Stomach (tissue), 9 donors: ENCODE results near the gene KCNJ13. TPM values are rescaled to one million over a fixed set of nuclear protein-coding genes. Genes with fewer than 3 reads are reported as not detected.
"Not testable (repeated sequence)": the region's sequence is repeated elsewhere in the genome, so short reads cannot be mapped to it uniquely, and the experiment has no call there.

Experiments
- DNase-seq, 2 donors: peaks; one replicate each; pipeline versions ENCODE4 v3.0.0 to v3.0.0-alpha.2; 2013 to 2019
- H3K27ac ChIP-seq, 5 donors: fragments of 200-600 bp in 4 of 5; sonication (generic) in 4 of 5; one replicate each; pipeline ENCODE4 v1.5.1; 2013 to 2019; ENCODE audit warnings: mild to moderate bottlenecking in 1 of 5, moderate library complexity in 1 of 5
- H3K27me3 ChIP-seq, 3 donors: fragments of 200-600 bp; sonication (generic); one replicate each; pipeline ENCODE4 v1.5.1; 2017 to 2019; ENCODE audit warnings: mixed run types in 1 of 3
- H3K36me3 ChIP-seq, 4 donors: fragments of 200-600 bp; sonication (generic); 1 replicate in 3 of 4; 2 replicates in 1 of 4; pipeline ENCODE4 v1.5.1; 2016 to 2019
- H3K4me1 ChIP-seq, 4 donors: fragments of 200-600 bp; sonication (generic); one replicate each; pipeline ENCODE4 v1.5.1; 2016 to 2019
- H3K4me3 ChIP-seq, 4 donors: fragments of 200-600 bp; sonication (generic) in 3 of 4; one replicate each; pipeline ENCODE4 v1.5.1; 2016 to 2019; ENCODE audit warnings: mild to moderate bottlenecking in 1 of 4
- H3K9me3 ChIP-seq, 4 donors: fragments of 200-600 bp; sonication (generic); one replicate each; pipeline ENCODE4 v1.5.1; 2016 to 2019
- CTCF ChIP-seq, 7 experiments: fragments of 450-650 bp in 4 of 7; fragments of 200-600 bp in 3 of 7; sonication (generic) in 3 of 7; IDR thresholded peaks; one replicate each; pipeline ENCODE4 v1.5.1; 2016 to 2019; ENCODE audit warnings: antibody characterized with exemption in 7 of 7, control low read depth in 2 of 7, mild to moderate bottlenecking in 1 of 7
- EP300 ChIP-seq: sonication (generic); formaldehyde crosslinking; IDR thresholded peaks from one replicate; pipeline ENCODE4 v1.6.1; 2017; ENCODE audit warnings: antibody characterized with exemption
- POLR2A ChIP-seq, 4 donors: fragments of 450-650 bp; IDR thresholded peaks; one replicate each; pipeline ENCODE4 v1.6.1; 2016; ENCODE audit warnings: antibody characterized with exemption in 4 of 4, control low read depth in 2 of 4, mild to moderate bottlenecking in 1 of 4, moderate library complexity in 1 of 4
- POLR2AphosphoS5 ChIP-seq, 3 donors: sonication (generic); formaldehyde crosslinking; IDR thresholded peaks; one replicate each; pipeline ENCODE4 v1.6.1; 2016; ENCODE audit warnings: antibody characterized with exemption in 3 of 3
- WGBS, 5 donors: extraction: QIAGEN DNeasy Blood & Tissue Kit in 3 of 5; methylation state at CpG; one replicate each; pipeline versions ENCODE4 v1.1.5 to v1.1.7; 2013 to 2018; 5-methylcytosine and 5-hydroxymethylcytosine counted together
- intact Hi-C: fragments of 100-400 bp; cut with DNase I; formaldehyde crosslinking; loops from one replicate; pipeline ENCODE4 v1.15.1; 2023; ENCODE audit warnings: low total_unique reads
- polyA plus RNA-seq, 3 donors: library from polyadenylated mRNA; stranded (reverse); fragments of 200-250 nt; gene quantifications; one replicate each; pipeline ENCODE4 v1.2.3, GENCODE V29; 2013
- small RNA-seq, 4 donors: library from RNA; depleted of rRNA; stranded (forward); fragments of <200 nt; gene quantifications; one replicate each; pipeline ENCODE3, GENCODE V24; 2016
- total RNA-seq, 5 donors: library from RNA; depleted of rRNA; stranded (reverse); fragments of >200 nt; gene quantifications; one replicate each; pipeline versions ENCODE4 v1.1.0 to v1.2.3, GENCODE V29; 2014 to 2016
- donor health status: healthy with polysubstance abuse.
- donor health status: Bipolar disorder and iron deficiency.
- donor health status: healthy.

KCNJ13 gene
- total and polyA plus RNA-seq, 8 donors, result 0.18 to 2.9 (median 0.86) TPM; not detected in 2

- intact Hi-C loops, result no loop called here
- Histone ChIP-seq H3K9me3 (no peaks in the 10 kb centered on the region), H3K4me1 (peaks cover 0 to 27% (median 17%) of the 10 kb centered on the region in 4 donors), H3K27me3 (no peaks in the 10 kb centered on the region), H3K36me3 (peaks cover 3 to 52% (median 47%) of the 10 kb centered on the region in 4 donors), H3K27ac (peak overlapping the region in 1 of 5 donors; percentile 11), H3K4me3 (no peak overlapping the region)
- 72 to 89% (median 78%) methylated on average over 2 of the region's 2 CpGs for WGBS, 5 donors
- no peak for DNase-seq
- TF ChIP-seq POLR2AphosphoS5 (IDR thresholded peaks at IDR 0.05), result no peak
- no peak for TF ChIP-seq POLR2A (IDR thresholded peaks at IDR 0.05)
- TF ChIP-seq EP300, result no peak
- no peak for TF ChIP-seq CTCF (IDR thresholded peaks at IDR 0.05)
Measured at GRCh38 chr2:232721882-232722281, 54.5 kb downstream of the KCNJ13 start.

GRCh38 chr2:232721261-232721660 is 55.1 kb downstream of the KCNJ13 start:
- intact Hi-C loops, result no loop called here
- WGBS, 5 donors, result 61 to 93% (median 79%) methylated on average over 2 of the region's 2 CpGs
- Histone ChIP-seq H3K9me3 (no peaks in the 10 kb centered on the region), H3K36me3 (peaks cover 3 to 50% (median 44%) of the 10 kb centered on the region in 4 donors), H3K4me1 (peaks cover 0 to 31% (median 17%) of the 10 kb centered on the region in 4 donors), H3K4me3 (no peak overlapping the region), H3K27ac (peak overlapping the region in 1 of 5 donors; percentile 11), H3K27me3 (no peaks in the 10 kb centered on the region)
- no peak for TF ChIP-seq CTCF (IDR thresholded peaks at IDR 0.05)
- no peak for TF ChIP-seq POLR2A (IDR thresholded peaks at IDR 0.05)
- no peak for TF ChIP-seq EP300
- no peak for TF ChIP-seq POLR2AphosphoS5 (IDR thresholded peaks at IDR 0.05)
- DNase-seq, result no peak

- Histone ChIP-seq H3K4me1 (peaks cover 0 to 41% (median 18%) of the 10 kb centered on the region in 4 donors), H3K36me3 (peaks cover 3 to 38% (median 32%) of the 10 kb centered on the region in 4 donors)
- H3K9me3 ChIP-seq, H3K27me3 ChIP-seq, H3K4me3 ChIP-seq, DNase-seq, intact Hi-C loops, H3K27ac ChIP-seq: not testable (repeated sequence)
Measured at GRCh38 chr2:232720056-232720455, 56.3 kb downstream of the KCNJ13 start.

Small RNA genes within 50 kb of the gene (small RNA-seq; reads per million reads assigned to genes)
- 0 reads per million in 4 donors for gene RNU6-107P

Other genes with a start within 250 kb of the KCNJ13 start
- gene CHRNG, start 236.9 kb downstream of the KCNJ13 start, total RNA-seq, result not detected
- gene CHRNG, start 236.9 kb downstream of the KCNJ13 start, polyA plus RNA-seq, result not detected
- gene TIGD1, start 226.0 kb downstream of the KCNJ13 start, total RNA-seq, result 10 to 100 TPM in 2 of 5 donors, 1 to 10 TPM in 3; 1.2 to 14.5 (median 7.2) TPM
- 1 to 10 TPM; 1.8 to 5.3 (median 4.8) TPM for gene TIGD1, start 226.0 kb downstream of the KCNJ13 start, polyA plus RNA-seq
- 10 to 100 TPM in 4 of 5 donors, 1 to 10 TPM in 1; 2.3 to 45.2 (median 28.6) TPM for gene EIF4E2, start 225.9 kb downstream of the KCNJ13 start, total RNA-seq
- 10 to 100 TPM; 54.7 to 79.3 (median 69.2) TPM for gene EIF4E2, start 225.9 kb downstream of the KCNJ13 start, polyA plus RNA-seq
- gene EFHD1, start 143.0 kb downstream of the KCNJ13 start, total RNA-seq, result 10 to 100 TPM in 2 of 5 donors, 1 to 10 TPM in 2, not detected in 1; 2.8 to 49.1 (median 9.4) TPM
- 10 to 100 TPM in 1 of 3 donors, 1 to 10 TPM in 2; 6.4 to 12.7 (median 7.4) TPM for gene EFHD1, start 143.0 kb downstream of the KCNJ13 start, polyA plus RNA-seq
- 100 to 1,000 TPM in 2 of 5 donors, 10 to 100 TPM in 3; 68.4 to 158 (median 87.4) TPM for gene GIGYF2, start 79.2 kb downstream of the KCNJ13 start, total RNA-seq
- 10 to 100 TPM in 1 of 3 donors, 1 to 10 TPM in 2; 7.1 to 17.0 (median 9.5) TPM for gene GIGYF2, start 79.2 kb downstream of the KCNJ13 start, polyA plus RNA-seq
- gene SNORC, start 93.7 kb upstream of the KCNJ13 start, total RNA-seq, result 10 to 100 TPM in 2 of 5 donors, 1 to 10 TPM in 1, under 1 TPM in 1, not detected in 1; 0.55 to 23.8 (median 7.1) TPM
- gene SNORC, start 93.7 kb upstream of the KCNJ13 start, polyA plus RNA-seq, result 1 to 10 TPM; 2.1 to 7.5 (median 6.3) TPM
- gene NGEF, start 236.7 kb upstream of the KCNJ13 start, total RNA-seq, result 10 to 100 TPM in 3 of 5 donors, 1 to 10 TPM in 2; 4.2 to 30.9 (median 16.9) TPM
- 1 to 10 TPM; 2.6 to 4.2 (median 3.5) TPM for gene NGEF, start 236.7 kb upstream of the KCNJ13 start, polyA plus RNA-seq